Smooth muscle cell (in vitro differentiated cells): ENCODE data around the gene EML1. TPM values are rescaled to one million over a fixed set of nuclear protein-coding genes. Genes with fewer than 3 reads are reported as not detected.

Source experiments
- DNase-seq: peaks from one replicate; lab custom pipeline; 2025; ENCODE audit not compliant: unreplicated experiment; lab: John Stamatoyannopoulos, UW
- H2AFZ ChIP-seq: fragments of 200-600 bp; sonication (generic); 2 replicates; pipeline ENCODE4 v1.6.0; 2016; ENCODE audit warnings: antibody characterized with exemption, low read depth, mild to moderate bottlenecking
- H3F3A ChIP-seq: fragments of 200-600 bp; sonication (generic); 2 replicates; pipeline ENCODE4 v1.6.0; 2017; ENCODE audit warnings: antibody characterized with exemption, low read depth
- H3K27ac ChIP-seq: fragments of 200-600 bp; sonication (generic); 2 replicates; pipeline ENCODE4 v1.5.1; 2016; ENCODE audit warnings: low read depth, mild to moderate bottlenecking
- H3K27me3 ChIP-seq: fragments of 200-600 bp; sonication (generic); 2 replicates; pipeline ENCODE4 v1.6.1; 2016; ENCODE audit warnings: low read depth, mild to moderate bottlenecking
- H3K36me3 ChIP-seq: fragments of 200-600 bp; sonication (generic); 2 replicates; pipeline ENCODE4 v1.5.1; 2016; ENCODE audit warnings: low read depth
- H3K4me1 ChIP-seq: fragments of 200-600 bp; sonication (generic); 2 replicates; pipeline ENCODE4 v1.5.1; 2016; ENCODE audit warnings: low read depth
- H3K4me2 ChIP-seq: fragments of 200-600 bp; sonication (generic); 2 replicates; pipeline ENCODE4 v1.6.0; 2016; ENCODE audit warnings: mild to moderate bottlenecking
- H3K4me3 ChIP-seq: fragments of 200-600 bp; sonication (generic); 2 replicates; pipeline ENCODE4 v1.5.1; 2016; ENCODE audit warnings: mild to moderate bottlenecking
- H3K79me2 ChIP-seq: fragments of 200-600 bp; sonication (generic); 2 replicates; pipeline ENCODE4 v1.6.0; 2016; ENCODE audit warnings: low read depth, mild to moderate bottlenecking
- H3K9ac ChIP-seq: fragments of 200-600 bp; sonication (generic); 2 replicates; pipeline ENCODE4 v1.6.0; 2016; ENCODE audit warnings: low read depth
- H3K9me3 ChIP-seq: fragments of 200-600 bp; sonication (generic); replicated peaks from 2 replicates; pipeline ENCODE4 v1.5.1; 2016; ENCODE audit warnings: low read depth
- H4K20me1 ChIP-seq: fragments of 200-600 bp; sonication (generic); 2 replicates; pipeline ENCODE4 v1.6.0; 2016; ENCODE audit warnings: low read depth
- CTCF ChIP-seq: fragments of 200-600 bp; sonication (generic); IDR thresholded peaks from 2 replicates; pipeline ENCODE4 v1.5.1; 2017; ENCODE audit warnings: borderline replicate concordance, mild to moderate bottlenecking, antibody characterized with exemption; ENCODE audit not compliant: insufficient read depth, poor library complexity, severe bottlenecking
- WGBS: methylation state at CpG from one replicate; pipeline ENCODE4 v1.1.7; 2016; ENCODE audit warnings: low lambda C conversion rate; 5-methylcytosine and 5-hydroxymethylcytosine counted together
- polyA plus RNA-seq: library from polyadenylated mRNA; unstranded; fragments of >200 nt; fragmentation: Nextera tagmentation; extraction: Ambion mirVana; gene quantifications from 2 replicates; pipeline ENCODE4 v1.2.1, GENCODE V29; 2016
- total RNA-seq: library from RNA; depleted of rRNA; stranded (reverse); fragments of >200 nt; gene quantifications from 2 replicates; pipeline ENCODE4 v1.2.3, GENCODE V29; 2014

The EML1 gene
- total and polyA plus RNA-seq, 2 experiments from 2014 or later: 13.0 to 31.2 TPM

GRCh38 chr14:99780690-99781089, 12.5 kb upstream of the EML1 start:
- 88% methylated on average over 9 of the region's 9 CpGs for WGBS

GRCh38 chr14:99781091-99781490, 12.1 kb upstream of the EML1 start:
- no peaks in the 10 kb centered on the region for H3F3A ChIP-seq
- no peak overlapping the region for H3K4me3 ChIP-seq
- H3K4me1 ChIP-seq: no peaks in the 10 kb centered on the region
- H2AFZ ChIP-seq: no peak overlapping the region
- no peak overlapping the region for H3K9ac ChIP-seq
- no peaks in the 10 kb centered on the region for H3K9me3 ChIP-seq
- H3K27me3 ChIP-seq: no peaks in the 10 kb centered on the region
- H3K27ac ChIP-seq: no peak overlapping the region
- H3K4me2 ChIP-seq: no peak overlapping the region
- H3K36me3 ChIP-seq: no peaks in the 10 kb centered on the region
- WGBS: 74% methylated on average over 6 of the region's 6 CpGs
- H3K79me2 ChIP-seq: no peaks in the 10 kb centered on the region
- no peak for TF ChIP-seq CTCF
- no peak for DNase-seq
- no peaks in the 10 kb centered on the region for H4K20me1 ChIP-seq

More at GRCh38 chr14:99780690-99781089, 12.5 kb upstream of the EML1 start:
- Histone ChIP-seq H3K9me3 (no peaks in the 10 kb centered on the region), H3K4me3 (no peak overlapping the region), H3K9ac (no peak overlapping the region), H3K36me3 (no peaks in the 10 kb centered on the region), H4K20me1 (no peaks in the 10 kb centered on the region), H3F3A (no peaks in the 10 kb centered on the region), H3K4me2 (no peak overlapping the region), H2AFZ (no peak overlapping the region), H3K4me1 (no peaks in the 10 kb centered on the region), H3K27me3 (no peaks in the 10 kb centered on the region), H3K27ac (peak overlapping the region; percentile 24), H3K79me2 (no peaks in the 10 kb centered on the region)
- no peak for TF ChIP-seq CTCF
- no peak for DNase-seq

DNA sequence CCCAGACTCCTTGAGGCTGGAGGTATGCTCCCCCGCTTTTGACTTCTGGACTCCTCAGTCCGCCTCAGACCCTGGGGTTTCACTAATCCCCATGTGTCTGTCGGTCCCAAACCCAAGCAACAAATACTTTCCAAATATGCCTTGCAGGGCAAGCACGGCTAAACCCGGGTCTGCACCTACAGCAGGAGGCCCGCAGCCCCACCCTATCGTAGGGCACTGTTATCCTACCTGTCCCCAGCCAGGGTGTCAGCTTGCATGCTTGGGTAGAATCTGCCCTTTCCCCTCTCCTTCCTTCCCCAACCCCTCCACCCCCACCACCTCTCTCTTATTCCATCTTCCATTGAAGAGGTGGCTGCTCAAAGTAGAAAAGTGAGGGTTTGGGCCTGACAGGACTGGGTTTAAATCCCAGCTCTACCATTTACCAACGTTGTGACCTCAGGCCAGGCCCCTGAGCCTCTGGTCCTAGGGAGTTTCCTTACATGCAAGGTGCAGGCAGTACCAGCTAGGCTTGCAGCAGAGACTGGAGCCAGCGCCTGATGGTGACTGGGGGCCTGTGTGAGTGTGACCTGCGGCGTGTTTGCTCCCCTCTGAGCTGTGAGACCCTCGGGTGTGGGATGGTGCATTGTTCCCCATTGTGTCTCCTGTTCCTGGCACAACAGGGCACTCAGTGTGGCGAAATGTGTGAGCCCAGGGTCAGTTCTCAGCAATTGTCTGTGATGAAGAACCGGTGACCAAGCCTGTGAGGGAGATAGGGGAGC, 11.2 kb upstream of the EML1 start:
- no peak overlapping the region for H3K4me2 ChIP-seq
- H4K20me1 ChIP-seq: no peaks in the 10 kb centered on the region
- no peaks in the 10 kb centered on the region for H3K36me3 ChIP-seq
- H3F3A ChIP-seq: no peaks in the 10 kb centered on the region
- H3K27me3 ChIP-seq: no peaks in the 10 kb centered on the region
- TF ChIP-seq CTCF: no peak
- no peaks in the 10 kb centered on the region for H3K9me3 ChIP-seq
- H3K9ac ChIP-seq: no peak overlapping the region
- no peaks in the 10 kb centered on the region for H3K4me1 ChIP-seq
- H3K4me3 ChIP-seq: no peak overlapping the region
- WGBS: 82% methylated on average over 14 of the region's 14 CpGs
- H3K27ac ChIP-seq: no peak overlapping the region
- DNase-seq: no peak
- H2AFZ ChIP-seq: no peak overlapping the region
- no peaks in the 10 kb centered on the region for H3K79me2 ChIP-seq

DNA sequence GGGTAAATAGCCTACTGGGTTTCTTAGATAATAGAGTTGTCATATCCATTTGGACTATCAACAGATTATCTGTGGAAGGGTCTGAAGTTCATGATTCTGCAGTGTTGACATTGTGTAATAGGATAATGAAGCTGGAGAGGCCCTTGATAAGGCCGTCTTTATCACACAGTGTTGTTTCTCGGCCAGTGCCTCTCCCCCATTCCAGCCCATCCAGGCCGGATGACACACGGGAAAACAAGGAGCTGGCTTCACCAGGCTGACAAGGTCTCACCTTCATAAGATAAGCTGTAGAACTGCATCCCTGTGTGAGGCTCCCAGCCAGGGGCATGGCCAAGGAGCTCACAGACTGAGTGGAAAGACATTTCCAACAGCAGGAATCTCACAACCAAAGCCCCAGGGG, 8.7 kb upstream of the EML1 start:
- Histone ChIP-seq H3K9ac (no peak overlapping the region), H3K79me2 (no peaks in the 10 kb centered on the region), H3K4me2 (no peak overlapping the region), H4K20me1 (no peaks in the 10 kb centered on the region), H3K4me3 (no peak overlapping the region), H3K27me3 (no peaks in the 10 kb centered on the region), H3K4me1 (no peaks in the 10 kb centered on the region), H2AFZ (no peak overlapping the region), H3K36me3 (no peaks in the 10 kb centered on the region), H3K9me3 (no peaks in the 10 kb centered on the region), H3F3A (no peaks in the 10 kb centered on the region), H3K27ac (no peak overlapping the region)
- TF ChIP-seq CTCF: no peak
- DNase-seq: no peak
- WGBS: 43% methylated on average over 4 of the region's 4 CpGs
